HCT116 (cell line): ENCODE results near the gene CASKIN2. TPM values are rescaled to one million over a fixed set of nuclear protein-coding genes. Genes with fewer than 3 reads are reported as not detected.

Experiments
- ATAC-seq: fragments of 200-7000 bp; cut with Tn5 transposase; 2 replicates; pipeline ENCODE4 v1.9.1; 2020; ENCODE audit warnings: mild to moderate bottlenecking, moderate library complexity
- BruUV-seq: library from RNA; stranded (reverse); fragments of 400-500 nt; replicated peaks from 2 replicates; lab custom pipeline; 2021; lab: Mats Ljungman, UMichigan
- CTCF ChIA-PET: fragments of 300-600 bp; sonication (Branson Sonifier 250); formaldehyde crosslinking; loops from one replicate; lab custom pipeline; 2021; ENCODE audit warnings: antibody characterized with exemption; lab: Charles Lee
- POLR2A ChIA-PET: fragments of 300-600, 350-600 bp; sonication (Branson Sonifier 250); formaldehyde crosslinking; loops from one replicate; lab custom pipeline; 2021; ENCODE audit warnings: antibody characterized with exemption; lab: Charles Lee
- RAD21 ChIA-PET, 2 experiments: fragments of 300-600 bp; sonication (Branson Sonifier 250); formaldehyde crosslinking; loops; one replicate each; lab custom pipeline; 2023; ENCODE audit warnings: low total read pairs in 2 of 2; ENCODE audit not compliant: uncharacterized antibody in 2 of 2, unreplicated experiment in 2 of 2, low non-redundant PET in 1 of 2; lab: Charles Lee
- DNase-seq: peaks from one replicate; pipeline ENCODE4 v3.0.0-alpha.2; 2010; ENCODE audit warnings: low read depth, low spot score
- H2AFZ ChIP-seq: fragments of 200-600 bp; shearing (Covaris generic), sonication (generic); 2 replicates; pipeline ENCODE4 v1.6.1; 2017; ENCODE audit warnings: low read depth, mixed run types, mixed read lengths, antibody characterized with exemption, low read length; ENCODE audit not compliant: poor library complexity, severe bottlenecking
- H3K27ac ChIP-seq: 2 replicates; pipeline ENCODE4 v1.5.1; 2012; ENCODE audit warnings: low read depth, low read length
- H3K27me3 ChIP-seq: fragments of 200-600 bp; sonication (generic); 2 replicates; pipeline ENCODE4 v1.6.1; 2016; ENCODE audit warnings: mixed run types, low read length, mixed read lengths; ENCODE audit not compliant: insufficient read depth
- H3K36me3 ChIP-seq, 2 experiments: fragments of 200-500 bp in 1 of 2; fragments of 200-600 bp in 1 of 2; sonication (Bioruptor generic) in 1 of 2; sonication (generic) in 1 of 2; 2 replicates each; pipeline versions ENCODE4 v1.5.1 to v1.6.1; 2014 to 2016; ENCODE audit warnings: low read length in 2 of 2, inconsistent platforms in 1 of 2, mixed read lengths in 1 of 2, mixed run types in 1 of 2; ENCODE audit not compliant: insufficient read depth in 2 of 2, control insufficient read depth in 1 of 2
- H3K4me1 ChIP-seq, 2 experiments: fragments of 200-600 bp in 1 of 2; sonication (generic) in 1 of 2; 2 replicates each; pipeline versions ENCODE4 v1.5.1 to v1.6.1; 2012 to 2017; ENCODE audit warnings: low read length in 2 of 2, inconsistent platforms in 1 of 2, mild to moderate bottlenecking in 1 of 2, mixed read lengths in 1 of 2, mixed run types in 1 of 2, moderate library complexity in 1 of 2; ENCODE audit not compliant: insufficient read depth in 2 of 2, control insufficient read depth in 1 of 2
- H3K4me2 ChIP-seq: fragments of 200-600 bp; sonication (generic); 2 replicates; pipeline ENCODE4 v1.6.1; 2017; ENCODE audit warnings: mixed run types, low read length, mixed read lengths
- H3K4me3 ChIP-seq, 2 experiments: fragments of 200-600 bp in 1 of 2; sonication (generic) in 1 of 2; replicated peaks in 1 of 2; 2 replicates each; pipeline ENCODE4 v1.5.1; 2011 to 2016; ENCODE audit warnings: low read length in 2 of 2, control low read depth in 1 of 2, low read depth in 1 of 2, mild to moderate bottlenecking in 1 of 2, mixed read lengths in 1 of 2, mixed run types in 1 of 2
- H3K79me2 ChIP-seq: fragments of 200-600 bp; sonication (generic); 2 replicates; pipeline ENCODE4 v1.6.1; 2017; ENCODE audit warnings: mild to moderate bottlenecking, mixed run types, low read length, moderate library complexity, mixed read lengths; ENCODE audit not compliant: insufficient read depth
- H3K9ac ChIP-seq: fragments of 200-600 bp; sonication (generic); 2 replicates; pipeline ENCODE4 v1.6.1; 2016; ENCODE audit warnings: low read length, mixed read lengths
- H3K9me2 ChIP-seq: fragments of 200-600 bp; sonication (generic), shearing (Covaris generic); 2 replicates; pipeline ENCODE4 v1.6.1; 2017; ENCODE audit warnings: mixed run types, mild to moderate bottlenecking, moderate library complexity; ENCODE audit not compliant: insufficient read depth
- H3K9me3 ChIP-seq, 2 experiments: fragments of 200-500 bp in 1 of 2; fragments of 200-600 bp in 1 of 2; sonication (Bioruptor generic) in 1 of 2; sonication (generic) in 1 of 2; 2 replicates each; pipeline ENCODE4 v1.6.1; 2014 to 2017; ENCODE audit warnings: low read length in 2 of 2, mixed read lengths in 2 of 2, inconsistent platforms in 1 of 2, low read depth in 1 of 2, mild to moderate bottlenecking in 1 of 2, mixed run types in 1 of 2, moderate library complexity in 1 of 2; ENCODE audit not compliant: control insufficient read depth in 1 of 2, insufficient read depth in 1 of 2
- H4K20me1 ChIP-seq: fragments of 200-600 bp; sonication (generic), shearing (Covaris generic); 2 replicates; pipeline ENCODE4 v1.6.1; 2017; ENCODE audit warnings: mixed run types, mild to moderate bottlenecking, moderate library complexity; ENCODE audit not compliant: insufficient read depth
- CBX3 ChIP-seq: IDR thresholded peaks from 2 replicates; pipeline ENCODE4 v1.6.1; 2012; ENCODE audit warnings: low read depth
- EGR1 ChIP-seq: IDR thresholded peaks from 2 replicates; pipeline ENCODE4 v1.6.1; 2012; ENCODE audit warnings: low read depth
- EZH2 ChIP-seq: fragments of 200-600 bp; sonication (generic); IDR thresholded peaks from 2 replicates; pipeline ENCODE4 v1.6.1; 2017; ENCODE audit warnings: antibody characterized with exemption, mixed run types
- JUND ChIP-seq: IDR thresholded peaks from 2 replicates; pipeline ENCODE4 v1.6.1; 2012
- POLR2A ChIP-seq: IDR thresholded peaks from 2 replicates; pipeline ENCODE4 v1.7.0; 2011; ENCODE audit warnings: borderline replicate concordance; ENCODE audit not compliant: insufficient read depth, insufficient read length; ENCODE audit errors: extremely low read depth
- SIN3A ChIP-seq: IDR thresholded peaks from 2 replicates; pipeline ENCODE4 v1.6.1; 2012; ENCODE audit warnings: low read depth
- SP1 ChIP-seq: IDR thresholded peaks from 2 replicates; pipeline ENCODE4 v1.6.1; 2012; ENCODE audit warnings: low read depth
- SRF ChIP-seq: IDR thresholded peaks from 2 replicates; pipeline ENCODE4 v1.6.1; 2012; ENCODE audit warnings: low read depth
- YY1 ChIP-seq: IDR thresholded peaks from 2 replicates; pipeline ENCODE4 v1.6.1; 2011; ENCODE audit warnings: low read length, low read depth, moderate library complexity, mild to moderate bottlenecking; ENCODE audit not compliant: insufficient replicate concordance; ENCODE audit errors: extremely low read depth
- intact Hi-C: fragments of 100-400 bp; cut with micrococcal nuclease; formaldehyde crosslinking; loops from 2 replicates; pipeline ENCODE4 v1.10.0; 2022
- total RNA-seq: library from RNA; stranded (reverse); gene quantifications from one replicate; pipeline ENCODE4 v1.2.1, GENCODE V29; 2021; ENCODE audit not compliant: unreplicated experiment
- TF ChIP-seq, protein P1 (sequence below), 3 experiments: fragments of 200-600 bp in 1 of 3; sonication (generic) in 1 of 3; IDR thresholded peaks in 2 of 3; conservative IDR thresholded peaks in 1 of 3; 2 replicates each; pipeline ENCODE4 v1.5.1; 2012 to 2017; ENCODE audit warnings: low read depth in 2 of 3, low read length in 2 of 3, antibody characterized with exemption in 1 of 3, borderline replicate concordance in 1 of 3, control low read depth in 1 of 3, mild to moderate bottlenecking in 1 of 3, mixed read lengths in 1 of 3, mixed run types in 1 of 3, moderate library complexity in 1 of 3; ENCODE audit not compliant: insufficient read depth in 1 of 3

Gene CASKIN2
- total RNA-seq, 1 experiment from 2014 or later, result 38.4 TPM

DNA sequence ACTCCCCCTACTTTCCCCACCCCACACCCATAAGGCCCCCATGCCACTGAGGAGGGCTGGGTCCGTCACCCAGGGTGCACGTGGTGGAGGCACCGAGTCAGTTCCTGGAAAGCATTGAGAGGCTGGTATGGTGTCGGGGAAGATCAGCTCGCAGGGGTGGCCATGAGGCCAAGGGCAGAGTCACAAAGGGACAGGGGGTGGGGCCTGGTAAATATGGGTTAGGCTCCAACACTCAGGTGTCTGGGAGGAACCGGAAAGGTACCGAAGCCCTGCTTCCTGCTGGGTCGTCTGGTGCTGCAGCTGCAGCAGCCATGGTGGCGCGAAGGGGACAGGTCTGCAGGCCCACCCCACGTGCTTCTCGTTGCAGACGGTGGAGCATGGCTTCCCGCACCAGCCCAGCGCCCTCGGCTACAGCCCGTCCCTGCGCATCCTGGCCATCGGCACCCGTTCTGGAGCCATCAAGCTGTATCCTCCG, 40.4 kb upstream of the CASKIN2 start:
- intact Hi-C loops, result no loop called here
- H3K4me1 ChIP-seq, result peaks cover 38 to 44% of the 10 kb centered on the region in 2 experiments
- POLR2A ChIA-PET, result no interaction called here
- H2AFZ ChIP-seq, result no peak overlapping the region
- no peaks in the 10 kb centered on the region for H3K9me2 ChIP-seq
- no peak for ATAC-seq
- H3K9ac ChIP-seq, result no peak overlapping the region
- H3K27me3 ChIP-seq, result no peaks in the 10 kb centered on the region
- H3K36me3 ChIP-seq, result peaks cover 6 to 8% of the 10 kb centered on the region in 2 experiments; a peak in 3 of 4 replicates
- no TSS peak for BruUV-seq
- H3K9me3 ChIP-seq, result no peaks in the 10 kb centered on the region
- peak overlapping the region; percentile 86; the same call in 1 of the 2 replicates for H3K27ac ChIP-seq
- CTCF ChIA-PET, result interaction anchor here (2.0 kb wide), 1 partner anchor 77 kb away, joined by 4 read pairs; the partner anchor contains the start of gene SMIM5
- RAD21 ChIA-PET, result no interaction called here
- H4K20me1 ChIP-seq, result no peaks in the 10 kb centered on the region
- TF ChIP-seq SP1 (no peak), CBX3 (no peak), JUND (no peak), POLR2A (no peak)
- TF ChIP-seq, all 23 proteins: peak for 0
- H3K4me3 ChIP-seq, result no peak overlapping the region
- H3K79me2 ChIP-seq, result peaks cover 27% of the 10 kb centered on the region; the same call in 1 of the 2 replicates
- no peak for DNase-seq
- H3K4me2 ChIP-seq, result peak overlapping the region; percentile 70; the same call in 1 of the 2 replicates

DNA sequence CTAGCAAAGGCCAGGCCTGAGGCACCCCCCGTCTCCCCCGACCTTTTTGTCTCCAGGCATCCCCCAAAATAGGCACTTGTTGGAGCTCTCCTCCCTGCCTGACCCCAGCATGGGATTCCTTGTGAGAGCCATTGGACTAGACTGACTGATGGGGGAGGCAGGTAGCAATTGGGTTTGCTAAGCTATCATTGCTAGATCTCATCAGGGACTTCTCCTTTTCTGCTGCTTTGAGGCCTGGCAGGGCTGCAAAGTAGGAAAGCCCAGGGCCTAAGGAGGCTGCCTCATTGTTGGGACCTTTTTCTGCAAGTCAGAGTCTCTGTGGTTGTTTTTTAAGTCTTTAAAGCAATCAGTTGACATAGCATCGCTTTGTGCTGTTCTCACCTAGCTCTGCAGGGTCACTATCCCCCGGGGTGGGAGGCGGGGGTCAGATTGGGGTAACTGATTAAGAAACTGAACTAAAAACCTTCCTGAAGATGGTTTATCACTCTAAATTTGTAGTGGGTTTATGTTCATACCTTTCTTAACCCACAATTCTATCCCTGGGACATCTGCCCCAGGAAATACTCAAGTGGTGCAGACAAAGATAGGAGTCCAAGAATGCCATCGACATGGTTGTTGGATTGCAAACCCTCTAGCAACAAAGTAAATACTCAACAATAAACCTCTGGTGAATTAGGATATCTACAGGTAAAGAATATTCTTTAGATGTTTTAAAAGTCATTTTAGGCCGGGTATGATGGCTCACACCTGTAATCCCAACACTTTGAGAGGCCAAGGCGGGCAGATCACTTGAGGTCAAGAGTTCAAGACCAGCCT, 38.2 kb upstream of the CASKIN2 start:
- DNase-seq (no peak), ATAC-seq (no peak)
- H3K4me2 ChIP-seq, result no peak overlapping the region
- ChIA-PET RAD21 (interaction anchor here in 1 of 2 experiments (0.6 kb wide), 1 partner anchor 29 kb away, joined by 3 read pairs; no protein-coding TSS in a partner anchor), POLR2A (no interaction called here), CTCF (no interaction called here)
- H3K9me3 ChIP-seq, result no peaks in the 10 kb centered on the region
- no peaks in the 10 kb centered on the region for H3K27me3 ChIP-seq
- no TSS peak for BruUV-seq
- no peaks in the 10 kb centered on the region for H4K20me1 ChIP-seq
- no peaks in the 10 kb centered on the region for H3K9me2 ChIP-seq
- peaks cover 0 to 4% of the 10 kb centered on the region in 2 experiments; a peak in 1 of 4 replicates for H3K36me3 ChIP-seq
- H3K27ac ChIP-seq, result no peak overlapping the region; the same call in 1 of the 2 replicates
- H3K4me1 ChIP-seq, result peaks cover 60 to 62% of the 10 kb centered on the region in 2 experiments
- TF ChIP-seq EZH2, result no peak
- TF ChIP-seq, protein P1, sequence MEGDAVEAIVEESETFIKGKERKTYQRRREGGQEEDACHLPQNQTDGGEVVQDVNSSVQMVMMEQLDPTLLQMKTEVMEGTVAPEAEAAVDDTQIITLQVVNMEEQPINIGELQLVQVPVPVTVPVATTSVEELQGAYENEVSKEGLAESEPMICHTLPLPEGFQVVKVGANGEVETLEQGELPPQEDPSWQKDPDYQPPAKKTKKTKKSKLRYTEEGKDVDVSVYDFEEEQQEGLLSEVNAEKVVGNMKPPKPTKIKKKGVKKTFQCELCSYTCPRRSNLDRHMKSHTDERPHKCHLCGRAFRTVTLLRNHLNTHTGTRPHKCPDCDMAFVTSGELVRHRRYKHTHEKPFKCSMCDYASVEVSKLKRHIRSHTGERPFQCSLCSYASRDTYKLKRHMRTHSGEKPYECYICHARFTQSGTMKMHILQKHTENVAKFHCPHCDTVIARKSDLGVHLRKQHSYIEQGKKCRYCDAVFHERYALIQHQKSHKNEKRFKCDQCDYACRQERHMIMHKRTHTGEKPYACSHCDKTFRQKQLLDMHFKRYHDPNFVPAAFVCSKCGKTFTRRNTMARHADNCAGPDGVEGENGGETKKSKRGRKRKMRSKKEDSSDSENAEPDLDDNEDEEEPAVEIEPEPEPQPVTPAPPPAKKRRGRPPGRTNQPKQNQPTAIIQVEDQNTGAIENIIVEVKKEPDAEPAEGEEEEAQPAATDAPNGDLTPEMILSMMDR (IDR thresholded peaks at IDR 0.05 in 2 of 3, conservative IDR thresholded peaks at IDR 0.05 in 1 of 3; ENCODE audit: borderline replicate concordance in 1 of 3, insufficient read depth in 1 of 3, low read depth in 2 of 3, low read length in 2 of 3), result no peak
- TF ChIP-seq SIN3A, result no peak
- no peak for TF ChIP-seq YY1
- no peak for TF ChIP-seq EGR1
- TF ChIP-seq SRF, result no peak
- peaks cover 29% of the 10 kb centered on the region; the same call in 1 of the 2 replicates for H3K79me2 ChIP-seq
- no peak overlapping the region for H3K9ac ChIP-seq
- no peak overlapping the region for H3K4me3 ChIP-seq
- intact Hi-C loops, result no loop called here
- no peak overlapping the region for H2AFZ ChIP-seq
